Coronary artery (tissue), 2 donors: ENCODE results near the gene C17orf78.
"Not testable (repeated sequence)": the region's sequence is repeated elsewhere in the genome, so short reads cannot be mapped to it uniquely, and the experiment has no call there.

Source experiments
- DNase-seq: peaks from one replicate; pipeline ENCODE4 v3.0.0-alpha.2; 2017; ENCODE audit warnings: low spot score
- H3K27ac ChIP-seq, 2 donors: fragments of 200-600 bp; sonication (generic); one replicate each; pipeline ENCODE4 v1.5.1; 2016 to 2019
- H3K4me3 ChIP-seq: fragments of 200-600 bp; sonication (generic); 2 replicates; pipeline ENCODE4 v1.5.1; 2016; ENCODE audit warnings: mild to moderate bottlenecking, moderate library complexity
- CTCF ChIP-seq: fragments of 200-600 bp; sonication (generic); IDR thresholded peaks from one replicate; pipeline ENCODE4 v1.5.1; 2019; ENCODE audit warnings: antibody characterized with exemption

C17orf78 gene

DNA sequence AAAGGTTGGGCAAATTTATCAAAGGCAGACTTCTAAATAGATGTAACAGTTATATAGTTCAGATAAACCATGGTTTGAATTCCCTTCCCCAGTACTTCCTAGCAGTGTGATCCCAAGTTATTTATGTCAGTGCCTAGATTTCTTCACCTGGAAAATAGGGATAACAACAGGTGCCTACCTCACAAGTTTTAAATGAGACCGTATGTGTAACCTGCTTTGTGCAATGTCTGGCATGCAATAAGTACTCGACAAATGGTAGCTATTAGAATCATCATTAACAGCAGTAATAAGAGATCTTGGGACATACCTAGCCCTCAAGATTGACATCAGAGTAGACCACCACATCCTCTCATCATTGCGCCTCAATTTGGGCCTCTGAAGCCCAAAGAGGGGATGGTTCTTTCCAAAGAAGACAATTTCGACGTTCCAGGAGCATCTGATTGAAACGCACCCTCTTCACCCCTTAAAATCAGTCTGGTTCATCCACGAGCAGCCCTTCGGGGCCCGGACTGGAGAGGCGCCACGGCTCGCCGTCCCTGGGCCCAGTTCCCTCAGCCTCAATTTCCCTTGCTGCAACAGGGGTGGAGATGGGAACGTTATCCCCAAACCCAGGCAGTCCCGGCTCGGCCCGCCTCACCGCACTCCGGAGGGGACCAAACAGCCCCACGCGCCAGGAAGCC is 30.3 kb downstream of the C17orf78 start:
- no peak for DNase-seq
- TF ChIP-seq CTCF: no peak
- H3K4me3 ChIP-seq: peak overlapping the region; percentile 93
- peak overlapping the region; percentile 91 to 99 for H3K27ac ChIP-seq

DNA sequence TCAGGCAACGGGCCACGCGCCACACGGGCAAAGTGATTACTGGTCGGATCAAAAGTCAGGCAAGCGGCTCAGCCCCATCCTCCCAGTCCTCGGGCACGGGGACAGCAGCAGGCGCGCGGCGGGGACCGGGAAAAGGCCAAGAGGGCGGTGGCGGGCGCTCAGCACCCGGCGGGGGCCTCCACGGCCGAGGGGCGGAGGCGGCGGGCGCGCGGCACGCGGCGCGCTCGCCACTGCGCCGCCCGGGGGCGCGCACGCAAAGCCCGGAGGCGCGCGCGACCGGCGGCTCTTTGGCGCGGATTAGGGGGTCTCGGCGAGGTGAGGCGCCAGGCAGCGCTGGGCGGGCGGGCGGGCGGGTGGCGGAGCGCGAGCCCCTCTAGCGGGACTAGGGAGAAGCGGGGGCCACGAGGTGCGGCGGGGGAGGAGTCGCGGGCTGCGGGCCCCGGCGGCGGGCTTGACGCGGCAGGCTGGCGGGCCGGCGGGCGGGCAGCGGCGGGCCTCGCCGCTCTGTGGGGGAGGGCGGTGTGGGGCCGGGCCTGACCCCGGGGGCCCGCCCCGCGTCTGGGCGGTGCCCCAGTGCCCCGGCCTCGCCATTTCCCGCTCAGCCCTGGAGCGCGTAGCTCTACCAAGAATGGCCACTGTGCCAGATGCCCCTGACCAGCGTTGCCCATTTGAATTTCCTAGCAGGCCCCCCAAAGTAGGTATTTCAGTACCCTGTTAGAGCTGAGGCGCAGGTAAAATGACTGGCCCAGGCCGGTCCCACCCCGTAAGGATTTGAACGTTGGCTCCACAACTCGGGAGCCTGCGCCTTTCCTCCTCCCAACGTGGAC is 31.1 kb downstream of the C17orf78 start, which contains the start of the genes ACACA and TADA2A:
ACACA (minus strand) TSS at position 202 of the 827 bp plus-strand sequence. CDS start 537 bp downstream, outside the sequence.
TADA2A (plus strand) TSS at position 252 of the 827 bp plus-strand sequence. CDS start 4,480 bp downstream, outside the sequence.
- Histone ChIP-seq H3K4me3 (peak within 1 kb of the TSS; percentile 93), H3K27ac (peak within 1 kb of the TSS; percentile 91 to 99)
- no peak for TF ChIP-seq CTCF
- peak; percentile 89 for DNase-seq

GRCh38 chr17:37408145-37408479 is 32.3 kb downstream of the C17orf78 start:
- peak overlapping the region in 1 of 2 donors; percentile 91 for H3K27ac ChIP-seq
- DNase-seq: not testable (repeated sequence)
- peak overlapping the region; percentile 93 for H3K4me3 ChIP-seq

DNA sequence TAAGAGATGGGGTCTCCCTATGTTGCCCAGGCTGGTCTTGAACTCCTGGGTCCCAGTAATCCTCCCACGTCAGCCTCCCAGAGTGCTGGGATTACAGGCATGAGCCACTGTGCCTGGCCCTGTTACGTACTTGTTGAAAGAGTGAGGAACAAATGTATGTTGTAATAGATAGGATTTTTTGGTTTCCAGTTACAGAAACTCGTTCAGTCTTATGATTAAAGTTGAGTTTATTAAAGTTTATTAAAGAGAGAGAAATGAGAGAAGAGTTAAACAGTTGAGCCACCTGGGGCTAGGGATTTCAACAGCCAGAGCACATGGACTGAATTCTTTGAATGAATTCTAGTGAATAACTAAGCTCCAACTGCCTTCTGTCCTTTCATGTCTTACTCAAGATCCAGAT is 34.6 kb downstream of the C17orf78 start:
- H3K27ac ChIP-seq: no peak overlapping the region
- H3K4me3 ChIP-seq: no peak overlapping the region
- TF ChIP-seq CTCF: no peak
- DNase-seq: no peak

DNA sequence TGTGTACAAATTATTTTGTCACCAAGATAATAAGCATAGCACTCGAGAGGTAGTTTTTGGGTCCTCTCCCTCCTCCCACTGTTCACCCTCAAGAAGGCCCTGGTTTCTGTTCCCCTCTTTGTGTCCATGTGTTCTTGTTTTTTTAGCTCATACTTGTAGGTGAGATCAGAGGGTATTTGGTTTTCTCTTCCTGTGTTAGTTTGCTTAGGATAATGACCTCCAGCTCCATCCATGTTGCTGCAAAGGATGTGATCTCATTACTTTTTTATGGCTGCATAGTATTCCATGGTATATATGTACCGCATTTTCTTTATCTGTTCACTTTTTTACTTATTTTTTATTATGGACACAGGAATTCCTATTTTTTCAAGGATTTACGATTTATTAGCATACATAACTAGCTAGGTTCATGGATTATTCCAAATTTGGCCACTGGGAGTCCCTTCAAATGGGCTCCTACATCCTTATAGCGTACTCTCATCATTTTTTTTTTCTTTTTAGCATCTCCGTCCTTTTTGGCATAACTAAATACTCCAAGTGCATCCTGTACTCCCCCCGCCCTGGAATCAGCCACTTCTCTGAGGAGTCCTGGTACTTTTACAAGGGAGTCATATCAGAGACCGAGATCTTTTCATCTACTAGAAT is 38.2 kb downstream of the C17orf78 start:
- H3K27ac ChIP-seq: no peak overlapping the region
- no peak for TF ChIP-seq CTCF
- H3K4me3 ChIP-seq: no peak overlapping the region
- DNase-seq: no peak

GRCh38 chr17:37417852-37418251 is 42.1 kb downstream of the C17orf78 start:
- no peak for TF ChIP-seq CTCF
- no peak overlapping the region for H3K4me3 ChIP-seq
- no peak for DNase-seq
- H3K27ac ChIP-seq: no peak overlapping the region

DNA sequence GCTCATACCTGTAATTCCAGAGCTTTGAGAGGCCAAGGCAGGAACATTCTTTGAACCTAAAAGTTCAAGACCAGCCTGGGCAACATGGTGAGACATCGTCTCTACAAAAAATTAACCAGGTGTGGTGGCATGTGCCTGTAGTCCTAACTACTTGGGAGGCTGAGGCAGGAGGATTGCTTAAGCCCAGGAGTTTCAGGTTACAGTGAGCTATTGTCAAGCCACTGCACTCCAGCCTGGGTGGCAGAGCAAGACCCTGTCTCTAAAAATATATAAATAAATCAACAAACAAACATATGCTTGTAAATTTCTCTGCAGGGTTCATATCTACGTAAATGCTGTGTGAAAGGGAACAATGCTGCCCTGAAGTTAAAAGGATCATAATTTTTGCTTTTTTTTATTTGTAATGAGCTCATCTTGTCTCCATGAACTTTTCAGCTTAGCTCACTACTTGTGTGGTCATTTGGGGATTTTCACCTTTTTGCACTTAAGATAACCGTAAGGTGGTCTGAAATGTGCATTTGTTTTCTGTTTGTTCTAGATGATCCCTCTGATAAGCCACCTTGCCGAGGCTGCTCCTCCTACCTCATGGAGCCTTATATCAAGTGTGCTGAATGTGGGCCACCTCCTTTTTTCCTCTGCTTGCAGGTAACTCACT is 47.3 kb downstream of the C17orf78 start:
- DNase-seq: no peak
- H3K4me3 ChIP-seq: no peak overlapping the region
- no peak for TF ChIP-seq CTCF
- no peak overlapping the region for H3K27ac ChIP-seq
